ENCODE results near the gene CECR2. TPM values are rescaled to one million over a fixed set of nuclear protein-coding genes. Genes with fewer than 3 reads are reported as not detected.

CECR2 gene
- polyA plus RNA-seq, 1 donor from 2014 or later, result 2.1 TPM

DNA sequence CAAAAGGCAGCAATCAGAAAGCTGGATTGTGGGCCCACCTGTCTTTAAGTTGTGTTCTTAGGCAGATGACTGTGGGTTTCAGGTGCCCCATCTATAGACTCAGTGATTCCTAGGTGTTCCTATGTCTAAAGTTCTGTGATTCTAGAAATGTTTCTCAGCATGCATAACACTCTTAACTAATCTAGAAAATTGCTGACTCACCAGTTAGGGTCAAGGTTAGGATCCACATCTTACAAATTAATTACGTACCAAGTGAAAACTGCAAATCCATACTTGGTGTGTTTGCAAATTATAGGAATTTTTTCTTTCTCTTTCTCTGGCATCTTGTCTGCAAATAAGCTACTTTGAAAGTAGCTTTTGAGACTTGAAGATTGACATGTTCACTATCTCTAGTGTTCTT lies 7.7 kb downstream of the CECR2 start:
- no peaks in the 10 kb centered on the region for H3K36me3 ChIP-seq (ENCODE audit: insufficient read depth, low read length)
- H3K27me3 ChIP-seq (ENCODE audit: insufficient read depth, low read depth, low read length), result no peaks in the 10 kb centered on the region
- peaks cover 81% of the 10 kb centered on the region for H3K79me2 ChIP-seq (replicated peaks; ENCODE audit: insufficient read depth, low read length)
- H3F3A ChIP-seq (ENCODE audit: insufficient read depth, low read length, poor library complexity, severe bottlenecking), result no peaks in the 10 kb centered on the region
- no peak overlapping the region for H3K4me2 ChIP-seq (ENCODE audit: low read length)
- H3K9ac ChIP-seq (ENCODE audit: low read length), result no peak overlapping the region
- no peak overlapping the region for H3K27ac ChIP-seq (ENCODE audit: low read length)
- H3K4me3 ChIP-seq (ENCODE audit: low read length), result no peak overlapping the region
- H4K20me1 ChIP-seq (ENCODE audit: insufficient read depth), result no peaks in the 10 kb centered on the region
- TF ChIP-seq, protein P1, sequence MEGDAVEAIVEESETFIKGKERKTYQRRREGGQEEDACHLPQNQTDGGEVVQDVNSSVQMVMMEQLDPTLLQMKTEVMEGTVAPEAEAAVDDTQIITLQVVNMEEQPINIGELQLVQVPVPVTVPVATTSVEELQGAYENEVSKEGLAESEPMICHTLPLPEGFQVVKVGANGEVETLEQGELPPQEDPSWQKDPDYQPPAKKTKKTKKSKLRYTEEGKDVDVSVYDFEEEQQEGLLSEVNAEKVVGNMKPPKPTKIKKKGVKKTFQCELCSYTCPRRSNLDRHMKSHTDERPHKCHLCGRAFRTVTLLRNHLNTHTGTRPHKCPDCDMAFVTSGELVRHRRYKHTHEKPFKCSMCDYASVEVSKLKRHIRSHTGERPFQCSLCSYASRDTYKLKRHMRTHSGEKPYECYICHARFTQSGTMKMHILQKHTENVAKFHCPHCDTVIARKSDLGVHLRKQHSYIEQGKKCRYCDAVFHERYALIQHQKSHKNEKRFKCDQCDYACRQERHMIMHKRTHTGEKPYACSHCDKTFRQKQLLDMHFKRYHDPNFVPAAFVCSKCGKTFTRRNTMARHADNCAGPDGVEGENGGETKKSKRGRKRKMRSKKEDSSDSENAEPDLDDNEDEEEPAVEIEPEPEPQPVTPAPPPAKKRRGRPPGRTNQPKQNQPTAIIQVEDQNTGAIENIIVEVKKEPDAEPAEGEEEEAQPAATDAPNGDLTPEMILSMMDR (IDR thresholded peaks at IDR 0.05; ENCODE audit: poor library complexity, severe bottlenecking), result no peak
- no peak for TF ChIP-seq SMC3 (conservative IDR thresholded peaks at IDR 0.05; ENCODE audit: poor library complexity)
- TF ChIP-seq, protein P2, sequence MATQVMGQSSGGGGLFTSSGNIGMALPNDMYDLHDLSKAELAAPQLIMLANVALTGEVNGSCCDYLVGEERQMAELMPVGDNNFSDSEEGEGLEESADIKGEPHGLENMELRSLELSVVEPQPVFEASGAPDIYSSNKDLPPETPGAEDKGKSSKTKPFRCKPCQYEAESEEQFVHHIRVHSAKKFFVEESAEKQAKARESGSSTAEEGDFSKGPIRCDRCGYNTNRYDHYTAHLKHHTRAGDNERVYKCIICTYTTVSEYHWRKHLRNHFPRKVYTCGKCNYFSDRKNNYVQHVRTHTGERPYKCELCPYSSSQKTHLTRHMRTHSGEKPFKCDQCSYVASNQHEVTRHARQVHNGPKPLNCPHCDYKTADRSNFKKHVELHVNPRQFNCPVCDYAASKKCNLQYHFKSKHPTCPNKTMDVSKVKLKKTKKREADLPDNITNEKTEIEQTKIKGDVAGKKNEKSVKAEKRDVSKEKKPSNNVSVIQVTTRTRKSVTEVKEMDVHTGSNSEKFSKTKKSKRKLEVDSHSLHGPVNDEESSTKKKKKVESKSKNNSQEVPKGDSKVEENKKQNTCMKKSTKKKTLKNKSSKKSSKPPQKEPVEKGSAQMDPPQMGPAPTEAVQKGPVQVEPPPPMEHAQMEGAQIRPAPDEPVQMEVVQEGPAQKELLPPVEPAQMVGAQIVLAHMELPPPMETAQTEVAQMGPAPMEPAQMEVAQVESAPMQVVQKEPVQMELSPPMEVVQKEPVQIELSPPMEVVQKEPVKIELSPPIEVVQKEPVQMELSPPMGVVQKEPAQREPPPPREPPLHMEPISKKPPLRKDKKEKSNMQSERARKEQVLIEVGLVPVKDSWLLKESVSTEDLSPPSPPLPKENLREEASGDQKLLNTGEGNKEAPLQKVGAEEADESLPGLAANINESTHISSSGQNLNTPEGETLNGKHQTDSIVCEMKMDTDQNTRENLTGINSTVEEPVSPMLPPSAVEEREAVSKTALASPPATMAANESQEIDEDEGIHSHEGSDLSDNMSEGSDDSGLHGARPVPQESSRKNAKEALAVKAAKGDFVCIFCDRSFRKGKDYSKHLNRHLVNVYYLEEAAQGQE (IDR thresholded peaks at IDR 0.05; ENCODE audit: borderline replicate concordance), result no peak
- no peak for TF ChIP-seq EP300 (conservative IDR thresholded peaks at IDR 0.05; ENCODE audit: poor library complexity, severe bottlenecking)
- TF ChIP-seq EZH2 (IDR thresholded peaks at IDR 0.05; ENCODE audit: borderline replicate concordance, insufficient read depth, low read length, poor library complexity, severe bottlenecking), result no peak
- no peak overlapping the region for H2AFZ ChIP-seq (ENCODE audit: low read depth, low read length)
- no peaks in the 10 kb centered on the region for H3K9me3 ChIP-seq (ENCODE audit: low read length)
- H3K9me2 ChIP-seq (ENCODE audit: insufficient read depth, low read length), result no peaks in the 10 kb centered on the region

DNA sequence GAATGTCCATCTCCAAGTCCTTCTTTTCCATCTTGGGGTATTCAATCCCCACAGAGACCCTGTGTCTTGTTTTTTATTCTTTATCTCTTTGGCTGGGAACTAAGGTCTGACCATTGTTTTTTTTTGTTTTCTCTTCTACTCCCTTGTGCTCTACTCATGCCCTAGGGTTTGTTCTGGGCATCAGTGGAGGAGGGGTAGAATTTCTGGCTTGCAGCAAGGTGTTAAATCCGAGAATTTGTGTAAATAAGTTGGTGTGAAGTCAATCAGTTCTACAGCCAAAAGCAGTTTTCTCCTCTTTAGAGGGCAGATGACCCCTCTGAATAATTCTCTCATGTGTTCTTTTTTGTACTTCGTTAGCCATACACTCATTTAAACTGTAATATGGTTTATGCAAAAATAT lies 10.7 kb downstream of the CECR2 start:
- H3K27ac ChIP-seq (ENCODE audit: low read length), result no peak overlapping the region

More for the DNA sequence above, 10.7 kb downstream of the CECR2 start:
- Histone ChIP-seq H2AFZ (ENCODE audit: low read depth, low read length) (no peak overlapping the region), H3K36me3 (ENCODE audit: insufficient read depth, low read length) (no peaks in the 10 kb centered on the region), H3F3A (ENCODE audit: insufficient read depth, low read length, poor library complexity, severe bottlenecking) (no peaks in the 10 kb centered on the region), H3K9me3 (ENCODE audit: low read length) (no peaks in the 10 kb centered on the region), H3K4me2 (ENCODE audit: low read length) (no peak overlapping the region), H3K9ac (ENCODE audit: low read length) (no peak overlapping the region), H3K27me3 (ENCODE audit: insufficient read depth, low read depth, low read length) (no peaks in the 10 kb centered on the region), H3K79me2 (replicated peaks; ENCODE audit: insufficient read depth, low read length) (peaks cover 64% of the 10 kb centered on the region), H3K4me3 (ENCODE audit: low read length) (no peak overlapping the region), H4K20me1 (ENCODE audit: insufficient read depth) (no peaks in the 10 kb centered on the region), H3K9me2 (ENCODE audit: insufficient read depth, low read length) (no peaks in the 10 kb centered on the region)
- TF ChIP-seq MXI1 (conservative IDR thresholded peaks at IDR 0.05; ENCODE audit: poor library complexity, severe bottlenecking) (no peak), RAD21 (conservative IDR thresholded peaks at IDR 0.05) (no peak), SMC3 (conservative IDR thresholded peaks at IDR 0.05; ENCODE audit: poor library complexity) (no peak), TAF1 (IDR thresholded peaks at IDR 0.05; ENCODE audit: low read depth) (no peak), EP300 (conservative IDR thresholded peaks at IDR 0.05; ENCODE audit: poor library complexity, severe bottlenecking) (no peak), EZH2 (IDR thresholded peaks at IDR 0.05; ENCODE audit: borderline replicate concordance, insufficient read depth, low read length, poor library complexity, severe bottlenecking) (no peak), POLR2AphosphoS5 (IDR thresholded peaks at IDR 0.05) (no peak)
- TF ChIP-seq, protein P1 (IDR thresholded peaks at IDR 0.05; ENCODE audit: poor library complexity, severe bottlenecking), result no peak
- TF ChIP-seq, protein P2 (IDR thresholded peaks at IDR 0.05; ENCODE audit: borderline replicate concordance), result no peak
